IMR-90 (cell line): ENCODE data around the gene PRKAR1B. TPM values are rescaled to one million over a fixed set of nuclear protein-coding genes. Genes with fewer than 3 reads are reported as not detected.

Source experiments
- ATAC-seq: fragments of 200-7000 bp; cut with Tn5 transposase; 2 replicates; pipeline ENCODE4 v1.9.1; 2020; ENCODE audit warnings: low read depth, mild to moderate bottlenecking, moderate library complexity
- BruUV-seq: library from RNA; stranded (reverse); fragments of 400-500 nt; replicated peaks from 2 replicates; lab custom pipeline; 2021; lab: Mats Ljungman, UMichigan
- CTCF ChIA-PET: fragments of 300-600 bp; formaldehyde crosslinking; extraction: SDS; loops from one replicate; lab custom pipeline; 2021; ENCODE audit warnings: antibody characterized with exemption; lab: Yijun Ruan, JAX
- POLR2A ChIA-PET: fragments of 300-600 bp; sonication (Branson Sonifier 250); formaldehyde crosslinking; loops from one replicate; lab custom pipeline; 2022; ENCODE audit warnings: antibody characterized with exemption; ENCODE audit not compliant: unreplicated experiment; lab: Charles Lee
- DNase-seq: peaks from one replicate; pipeline ENCODE4 v3.0.0; 2013
- H2AFZ ChIP-seq: replicated peaks from 2 replicates; pipeline ENCODE3; 2013; ENCODE audit warnings: low read length, mild to moderate bottlenecking; ENCODE audit not compliant: poor library complexity
- H2AK5ac ChIP-seq: 2 replicates; pipeline ENCODE4 v1.6.1; 2013; ENCODE audit warnings: low read depth, low read length, inconsistent platforms
- H2AK9ac ChIP-seq: replicated peaks from 2 replicates; pipeline ENCODE3; 2013; ENCODE audit warnings: mild to moderate bottlenecking, low read depth, low read length, moderate library complexity; ENCODE audit not compliant: poor library complexity
- H2BK120ac ChIP-seq: 2 replicates; pipeline ENCODE4 v1.6.1; 2013; ENCODE audit warnings: low read depth, low read length, inconsistent platforms
- H2BK15ac ChIP-seq: 3 replicates; pipeline ENCODE4 v1.6.1; 2013; ENCODE audit warnings: low read depth, low read length, inconsistent platforms
- H2BK20ac ChIP-seq: 2 replicates; pipeline ENCODE4 v1.6.1; 2013; ENCODE audit warnings: low read depth, mild to moderate bottlenecking, inconsistent platforms, low read length, moderate library complexity
- H2BK5ac ChIP-seq: 2 replicates; pipeline ENCODE4 v1.6.1; 2013; ENCODE audit warnings: mild to moderate bottlenecking, low read depth, low read length, inconsistent platforms; ENCODE audit not compliant: poor library complexity, severe bottlenecking
- H3K14ac ChIP-seq: replicated peaks from 2 replicates; pipeline ENCODE4 v1.6.1; 2013; ENCODE audit warnings: low read depth, low read length, inconsistent platforms
- H3K18ac ChIP-seq: 2 replicates; pipeline ENCODE4 v1.6.1; 2013; ENCODE audit warnings: low read depth, low read length, control low read depth
- H3K23ac ChIP-seq: 2 replicates; pipeline ENCODE4 v1.6.1; 2013; ENCODE audit warnings: low read depth, low read length, inconsistent platforms
- H3K27ac ChIP-seq: 2 replicates; pipeline ENCODE4 v1.5.1; 2013; ENCODE audit warnings: mild to moderate bottlenecking, control low read depth, low read length; ENCODE audit not compliant: insufficient read depth
- H3K27me3 ChIP-seq: 2 replicates; pipeline ENCODE4 v1.6.1; 2013; ENCODE audit warnings: low read length; ENCODE audit not compliant: control insufficient read depth, insufficient read depth
- H3K36me3 ChIP-seq: 2 replicates; pipeline ENCODE4 v1.6.1; 2013; ENCODE audit warnings: low read length, mixed read lengths; ENCODE audit not compliant: control insufficient read depth, insufficient read depth
- H3K4ac ChIP-seq: 2 replicates; pipeline ENCODE4 v1.6.1; 2013; ENCODE audit warnings: low read depth, low read length, inconsistent platforms
- H3K4me1 ChIP-seq: 2 replicates; pipeline ENCODE4 v1.6.1; 2013; ENCODE audit warnings: low read length, mixed read lengths; ENCODE audit not compliant: control insufficient read depth, insufficient read depth
- H3K4me2 ChIP-seq: 2 replicates; pipeline ENCODE4 v1.6.1; 2013; ENCODE audit warnings: low read depth, mild to moderate bottlenecking, control low read depth, low read length, moderate library complexity
- H3K4me3 ChIP-seq: 2 replicates; pipeline ENCODE4 v1.5.1; 2013; ENCODE audit warnings: low read depth, mild to moderate bottlenecking, control low read depth, low read length, moderate library complexity; ENCODE audit not compliant: insufficient read depth
- H3K56ac ChIP-seq: 2 replicates; pipeline ENCODE4 v1.6.1; 2013; ENCODE audit warnings: low read length, inconsistent platforms; ENCODE audit not compliant: insufficient read depth; ENCODE audit errors: extremely low read depth
- H3K79me1 ChIP-seq, 2 experiments: 2 replicates each; pipeline ENCODE4 v1.6.1; 2013; ENCODE audit warnings: low read length in 2 of 2, inconsistent platforms in 1 of 2, low read depth in 1 of 2
- H3K9ac ChIP-seq: 2 replicates; pipeline ENCODE4 v1.6.1; 2013; ENCODE audit warnings: low read depth, low read length, control low read depth
- H3K9me1 ChIP-seq: 2 replicates; pipeline ENCODE4 v1.6.1; 2013; ENCODE audit warnings: low read length, inconsistent platforms; ENCODE audit not compliant: insufficient read depth
- H3K9me3 ChIP-seq: 2 replicates; pipeline ENCODE4 v1.6.1; 2013; ENCODE audit warnings: low read length; ENCODE audit not compliant: control insufficient read depth, insufficient read depth
- H4K20me1 ChIP-seq: 2 replicates; pipeline ENCODE4 v1.6.1; 2013; ENCODE audit warnings: low read length, inconsistent platforms; ENCODE audit not compliant: insufficient read depth
- H4K5ac ChIP-seq: 2 replicates; pipeline ENCODE4 v1.6.1; 2013; ENCODE audit warnings: mild to moderate bottlenecking, low read depth, low read length, control low read depth
- H4K8ac ChIP-seq, 2 experiments: 2 replicates each; pipeline ENCODE4 v1.6.1; 2013; ENCODE audit warnings: low read depth in 2 of 2, low read length in 2 of 2, control low read depth in 1 of 2, inconsistent platforms in 1 of 2
- H4K91ac ChIP-seq: 2 replicates; pipeline ENCODE4 v1.6.1; 2013; ENCODE audit warnings: low read depth, low read length, inconsistent platforms; ENCODE audit not compliant: insufficient read depth
- BHLHE40 ChIP-seq: fragments of 150-350 bp; IDR thresholded peaks from 2 replicates; pipeline ENCODE4 v1.6.1; 2016; ENCODE audit warnings: mild to moderate bottlenecking, low read depth, low read length
- CEBPB ChIP-seq: IDR thresholded peaks from 2 replicates; pipeline ENCODE4 v1.6.1; 2012; ENCODE audit warnings: low read depth, low read length, improper control_type of control experiment
- FOS ChIP-seq: fragments of 150-350 bp; IDR thresholded peaks from 2 replicates; pipeline ENCODE4 v1.6.1; 2016; ENCODE audit warnings: low read depth, low read length
- MAFK ChIP-seq: IDR thresholded peaks from 2 replicates; pipeline ENCODE4 v1.6.1; 2012; ENCODE audit warnings: low read depth, low read length, improper control_type of control experiment
- MAZ ChIP-seq: IDR thresholded peaks from 2 replicates; pipeline ENCODE4 v1.6.1; 2012; ENCODE audit warnings: low read depth, mild to moderate bottlenecking, low read length, improper control_type of control experiment, moderate library complexity, borderline replicate concordance
- MXI1 ChIP-seq: IDR thresholded peaks from 2 replicates; pipeline ENCODE4 v1.6.1; 2012; ENCODE audit warnings: low read depth, mild to moderate bottlenecking, low read length, moderate library complexity, borderline replicate concordance
- NFE2L2 ChIP-seq: fragments of 150-350 bp; IDR thresholded peaks from 2 replicates; pipeline ENCODE4 v1.6.1; 2016; ENCODE audit warnings: low read depth, mild to moderate bottlenecking, low read length
- POLR2A ChIP-seq: IDR thresholded peaks from 2 replicates; pipeline ENCODE4 v1.6.1; 2012; ENCODE audit warnings: mild to moderate bottlenecking, low read depth, low read length
- RAD21 ChIP-seq: IDR thresholded peaks from 2 replicates; pipeline ENCODE4 v1.6.1; 2012; ENCODE audit warnings: low read length, improper control_type of control experiment
- RCOR1 ChIP-seq: IDR thresholded peaks from 2 replicates; pipeline ENCODE4 v1.6.1; 2012; ENCODE audit warnings: mild to moderate bottlenecking, low read length, improper control_type of control experiment; ENCODE audit not compliant: insufficient replicate concordance
- RFX5 ChIP-seq: IDR thresholded peaks from 2 replicates; pipeline ENCODE4 v1.8.0; 2012; ENCODE audit warnings: low read depth, mild to moderate bottlenecking, low read length, moderate library complexity
- SMC3 ChIP-seq: fragments of 150-350 bp; IDR thresholded peaks from 2 replicates; pipeline ENCODE4 v1.6.1; 2016; ENCODE audit warnings: low read depth, mild to moderate bottlenecking, antibody characterized with exemption, low read length, moderate library complexity
- WGBS, 2 experiments: methylation state at CpG; one replicate each; pipeline versions ENCODE4 v1.1.5 to v1.1.7; 2013; ENCODE audit warnings: missing lambda C conversion rate in 2 of 2; ENCODE audit not compliant: insufficient read length in 1 of 2; ENCODE audit errors: extremely low coverage in 2 of 2; 5-methylcytosine and 5-hydroxymethylcytosine counted together
- dilution Hi-C: fragments of 300-500 bp; cut with HindIII; formaldehyde crosslinking; loops from one replicate; pipeline ENCODE4 v1.14.3; 2018; ENCODE audit warnings: low sequenced_read_pairs; ENCODE audit not compliant: unreplicated experiment
- in situ Hi-C: fragments of 300-500 bp; cut with MboI; formaldehyde crosslinking; loops from 3 replicates; pipeline ENCODE4 v1.14.3; 2019; ENCODE audit warnings: low sequenced_read_pairs, inconsistent platforms, mixed read lengths
- intact Hi-C: fragments of 100-400 bp; cut with micrococcal nuclease; formaldehyde crosslinking; loops from 2 replicates; pipeline ENCODE4 v1.10.0; 2022
- polyA plus RNA-seq, 3 experiments: library from polyadenylated mRNA; depleted of rRNA; stranded (reverse); fragments of >200 nt; gene quantifications; 2 replicates each; pipeline ENCODE4 v1.2.3, GENCODE V29; 2012; ENCODE audit warnings: low replicate concordance in 1 of 3
- total RNA-seq: library from RNA; depleted of rRNA; stranded (reverse); fragments of >200 nt; gene quantifications from 2 replicates; pipeline ENCODE4 v1.2.3, GENCODE V29; 2012
- TF ChIP-seq, protein P1 (sequence below): conservative IDR thresholded peaks from 2 replicates; pipeline ENCODE4 v1.5.1; 2012; ENCODE audit warnings: mild to moderate bottlenecking, low read depth, low read length, improper control_type of control experiment
- TF ChIP-seq, protein P2 (sequence below): fragments of 150-350 bp; IDR thresholded peaks from 2 replicates; pipeline ENCODE4 v1.6.1; 2017; ENCODE audit warnings: mild to moderate bottlenecking, antibody characterized with exemption, low read length, low read depth

Gene PRKAR1B
- total and polyA plus RNA-seq, 2 of the 4 experiments (the other 2 are of a cell fraction): 15.2 to 20.2 TPM

DNA sequence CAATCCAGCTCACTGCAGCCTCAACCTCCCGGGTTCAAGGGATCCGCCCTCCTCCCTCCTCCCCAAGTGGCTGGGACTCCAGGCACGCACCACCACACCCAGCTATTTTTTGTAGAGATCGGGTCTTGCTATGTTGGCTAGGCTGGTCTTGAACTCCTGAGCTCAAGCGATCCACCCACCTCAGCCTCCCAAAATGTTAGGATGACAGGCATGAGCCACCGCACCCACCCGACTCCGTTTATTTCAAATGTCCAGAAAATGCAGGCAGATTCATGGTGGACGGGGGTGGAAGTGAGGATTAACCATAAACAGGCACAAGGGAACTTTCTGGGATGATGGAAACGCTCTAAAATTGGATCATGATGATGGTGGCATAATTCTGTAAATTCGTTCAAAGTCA is 85.1 kb downstream of the PRKAR1B start:
- H4K91ac ChIP-seq: no peak overlapping the region
- intact Hi-C loops (no loop called here), dilution Hi-C loops (no loop called here), in situ Hi-C loops (no loop called here)
- H3K27me3 ChIP-seq: no peaks in the 10 kb centered on the region
- no peak overlapping the region for H2AFZ ChIP-seq
- H3K56ac ChIP-seq: no peak overlapping the region
- no TSS peak for BruUV-seq
- no peak overlapping the region for H3K4ac ChIP-seq
- ATAC-seq (no peak), DNase-seq (no peak)
- no peak overlapping the region for H3K18ac ChIP-seq
- no peak overlapping the region for H2AK5ac ChIP-seq
- no peak overlapping the region for H2BK15ac ChIP-seq
- TF ChIP-seq SMC3: no peak
- TF ChIP-seq MAFK: no peak
- TF ChIP-seq RFX5: no peak
- no peak for TF ChIP-seq BHLHE40
- no peak for TF ChIP-seq MXI1
- TF ChIP-seq, protein P1, sequence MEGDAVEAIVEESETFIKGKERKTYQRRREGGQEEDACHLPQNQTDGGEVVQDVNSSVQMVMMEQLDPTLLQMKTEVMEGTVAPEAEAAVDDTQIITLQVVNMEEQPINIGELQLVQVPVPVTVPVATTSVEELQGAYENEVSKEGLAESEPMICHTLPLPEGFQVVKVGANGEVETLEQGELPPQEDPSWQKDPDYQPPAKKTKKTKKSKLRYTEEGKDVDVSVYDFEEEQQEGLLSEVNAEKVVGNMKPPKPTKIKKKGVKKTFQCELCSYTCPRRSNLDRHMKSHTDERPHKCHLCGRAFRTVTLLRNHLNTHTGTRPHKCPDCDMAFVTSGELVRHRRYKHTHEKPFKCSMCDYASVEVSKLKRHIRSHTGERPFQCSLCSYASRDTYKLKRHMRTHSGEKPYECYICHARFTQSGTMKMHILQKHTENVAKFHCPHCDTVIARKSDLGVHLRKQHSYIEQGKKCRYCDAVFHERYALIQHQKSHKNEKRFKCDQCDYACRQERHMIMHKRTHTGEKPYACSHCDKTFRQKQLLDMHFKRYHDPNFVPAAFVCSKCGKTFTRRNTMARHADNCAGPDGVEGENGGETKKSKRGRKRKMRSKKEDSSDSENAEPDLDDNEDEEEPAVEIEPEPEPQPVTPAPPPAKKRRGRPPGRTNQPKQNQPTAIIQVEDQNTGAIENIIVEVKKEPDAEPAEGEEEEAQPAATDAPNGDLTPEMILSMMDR: no peak
- no peak for TF ChIP-seq POLR2A
- no peak for TF ChIP-seq MAZ
- TF ChIP-seq NFE2L2: no peak
- TF ChIP-seq RAD21: no peak
- no peak for TF ChIP-seq CEBPB
- TF ChIP-seq, protein P2, sequence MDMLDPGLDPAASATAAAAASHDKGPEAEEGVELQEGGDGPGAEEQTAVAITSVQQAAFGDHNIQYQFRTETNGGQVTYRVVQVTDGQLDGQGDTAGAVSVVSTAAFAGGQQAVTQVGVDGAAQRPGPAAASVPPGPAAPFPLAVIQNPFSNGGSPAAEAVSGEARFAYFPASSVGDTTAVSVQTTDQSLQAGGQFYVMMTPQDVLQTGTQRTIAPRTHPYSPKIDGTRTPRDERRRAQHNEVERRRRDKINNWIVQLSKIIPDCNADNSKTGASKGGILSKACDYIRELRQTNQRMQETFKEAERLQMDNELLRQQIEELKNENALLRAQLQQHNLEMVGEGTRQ: no peak
- TF ChIP-seq FOS: no peak
- no peak for TF ChIP-seq RCOR1
- H3K36me3 ChIP-seq: no peaks in the 10 kb centered on the region
- no peaks in the 10 kb centered on the region for H4K20me1 ChIP-seq
- H4K8ac ChIP-seq: no peak overlapping the region
- no peak overlapping the region for H3K4me2 ChIP-seq
- POLR2A ChIA-PET: no interaction called here
- no peaks in the 10 kb centered on the region for H3K79me1 ChIP-seq
- no peak overlapping the region for H2AK9ac ChIP-seq
- H3K9me1 ChIP-seq: no peaks in the 10 kb centered on the region
- 89% methylated on average over 5 of the region's 11 CpGs; no CpG with 5 or more reads in 1 of the 2 experiments for WGBS, 2 experiments
- no peak overlapping the region for H3K4me3 ChIP-seq
- no peak overlapping the region for H3K14ac ChIP-seq
- H3K4me1 ChIP-seq: no peaks in the 10 kb centered on the region
- no peak overlapping the region for H2BK120ac ChIP-seq
- H3K27ac ChIP-seq: no peak overlapping the region
- H2BK20ac ChIP-seq: no peak overlapping the region
- no peak overlapping the region for H3K9ac ChIP-seq
- no peak overlapping the region for H2BK5ac ChIP-seq
- H3K23ac ChIP-seq: no peak overlapping the region
- H3K9me3 ChIP-seq: peaks cover 10% of the 10 kb centered on the region; the same call in 1 of the 2 replicates
- CTCF ChIA-PET: no interaction called here
- no peak overlapping the region for H4K5ac ChIP-seq
